SW 1271 (cell line): ENCODE measurements around the gene ASGR1.
"Not testable (repeated sequence)": the region's sequence is repeated elsewhere in the genome, so short reads cannot be mapped to it uniquely, and the experiment has no call there.

Experiments
- DNase-seq, 2 experiments: peaks; one replicate each; lab custom pipeline; 2025; lab: John Stamatoyannopoulos, UW

The ASGR1 gene

DNA sequence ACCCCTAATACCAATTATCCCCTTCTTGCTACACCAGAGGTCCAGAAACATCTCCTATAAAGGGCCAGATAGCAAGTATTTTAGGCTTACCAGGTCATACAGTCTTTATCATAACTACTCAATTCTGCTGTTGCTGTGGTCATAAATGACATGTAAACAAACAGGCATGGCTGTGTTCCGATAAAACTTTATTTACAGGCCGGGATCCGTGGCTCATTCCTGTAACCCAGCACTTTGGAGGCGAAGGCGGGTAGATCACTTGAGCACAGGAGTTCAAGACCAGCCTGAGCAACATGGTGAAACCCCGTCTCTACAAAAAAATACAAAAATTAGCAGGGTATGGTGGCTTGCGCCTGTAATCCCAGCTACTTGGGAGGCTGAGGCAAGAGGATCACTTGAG is 12.3 kb downstream of the ASGR1 start:
- no peak for DNase-seq

GRCh38 chr17:7159571-7159970 is 19.6 kb downstream of the ASGR1 start:
- not testable (repeated sequence) for DNase-seq

DNA sequence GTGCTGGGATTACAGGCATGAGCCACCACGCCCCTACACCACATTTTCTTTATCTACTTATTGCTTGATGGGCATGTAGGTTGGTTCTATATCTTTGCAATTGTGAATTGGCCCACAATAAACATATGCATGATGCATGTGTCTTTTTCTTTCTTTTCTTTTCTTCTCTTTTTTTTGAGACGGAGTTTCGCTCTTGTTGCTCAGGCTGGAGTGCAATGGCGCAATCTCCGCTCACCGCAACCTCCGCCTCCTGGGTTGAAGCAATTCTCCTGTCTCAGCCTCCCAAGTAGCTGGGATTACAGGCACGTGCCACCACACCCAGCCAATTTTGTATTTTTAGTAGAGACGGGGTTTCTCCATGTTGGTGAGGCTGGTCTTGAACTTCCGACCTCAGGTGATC is 20.7 kb downstream of the ASGR1 start:
- not testable (repeated sequence) for DNase-seq

DNA sequence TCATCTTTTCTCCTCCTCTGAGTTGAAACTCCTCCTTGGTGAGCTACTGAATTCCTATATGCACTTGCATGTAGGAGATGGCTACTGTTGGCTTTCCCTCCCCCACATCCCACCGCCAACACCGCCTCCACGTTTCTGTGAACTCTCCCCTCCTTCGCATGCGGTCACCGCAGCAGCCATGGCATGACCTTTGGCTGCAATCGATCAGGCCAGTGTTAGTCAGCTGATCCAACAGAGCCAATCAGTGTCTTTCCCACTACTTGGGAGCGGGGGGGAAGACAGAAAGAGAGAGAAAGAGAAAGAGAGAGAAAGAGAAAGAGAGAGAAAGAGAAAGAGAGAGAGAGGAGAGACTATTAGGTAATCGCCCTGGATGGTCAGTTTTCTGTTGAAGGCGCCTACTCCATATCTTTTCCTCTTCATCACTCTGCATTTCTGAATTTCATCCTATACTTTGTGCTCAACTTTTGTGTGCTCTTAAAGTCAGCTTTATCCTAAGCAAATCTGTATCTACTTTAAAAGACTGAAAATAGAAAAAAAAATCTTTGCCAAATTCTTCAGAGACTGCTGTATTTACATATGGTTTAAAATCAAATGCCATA is 22.7 kb downstream of the ASGR1 start:
- no peak for DNase-seq

- DNase-seq: no peak
Measured at GRCh38 chr17:7147772-7148171, 31.4 kb downstream of the ASGR1 start.

DNA sequence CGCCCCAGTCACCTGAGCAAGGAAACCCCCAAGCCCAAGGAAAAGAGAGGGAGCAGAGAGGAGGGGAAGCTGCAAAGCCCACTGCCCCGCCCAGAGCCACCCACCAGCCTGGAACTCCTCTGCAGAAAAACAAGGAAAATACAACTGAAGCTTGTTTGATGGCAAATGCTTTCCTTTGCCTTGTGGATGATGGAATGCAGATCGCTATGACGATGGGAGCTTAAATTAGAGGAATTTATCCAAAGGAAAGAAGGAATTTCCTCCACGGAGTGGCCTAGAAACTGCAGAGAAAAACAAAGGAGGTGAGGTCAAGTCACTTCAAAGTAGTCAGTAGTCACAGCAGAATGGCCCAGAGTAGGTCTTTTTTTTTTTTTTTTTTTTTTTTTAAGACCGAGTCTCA is 33.1 kb downstream of the ASGR1 start:
- no peak for DNase-seq

DNA sequence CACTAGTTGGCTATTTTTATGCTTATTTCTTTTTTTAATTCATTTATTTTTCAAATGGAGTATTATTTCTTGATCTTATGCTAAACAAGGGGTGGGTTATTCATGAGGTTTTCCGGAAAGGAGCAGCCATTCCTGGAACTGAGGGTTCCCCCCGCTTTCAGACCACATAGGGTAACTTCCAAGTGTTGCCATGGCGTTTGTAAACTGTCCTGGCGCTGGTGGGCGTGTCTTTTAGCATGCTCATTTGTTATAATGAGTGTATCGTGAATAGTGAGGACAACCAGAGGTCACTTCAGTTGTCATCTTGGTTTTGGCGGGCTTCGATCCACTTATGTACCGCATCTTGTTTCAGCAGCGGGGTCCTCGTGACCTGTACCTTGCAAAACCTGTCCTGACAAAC is 35.0 kb downstream of the ASGR1 start:
- no peak for DNase-seq

- no peak for DNase-seq
Measured at GRCh38 chr17:7141824-7142223, 37.3 kb downstream of the ASGR1 start.

DNA sequence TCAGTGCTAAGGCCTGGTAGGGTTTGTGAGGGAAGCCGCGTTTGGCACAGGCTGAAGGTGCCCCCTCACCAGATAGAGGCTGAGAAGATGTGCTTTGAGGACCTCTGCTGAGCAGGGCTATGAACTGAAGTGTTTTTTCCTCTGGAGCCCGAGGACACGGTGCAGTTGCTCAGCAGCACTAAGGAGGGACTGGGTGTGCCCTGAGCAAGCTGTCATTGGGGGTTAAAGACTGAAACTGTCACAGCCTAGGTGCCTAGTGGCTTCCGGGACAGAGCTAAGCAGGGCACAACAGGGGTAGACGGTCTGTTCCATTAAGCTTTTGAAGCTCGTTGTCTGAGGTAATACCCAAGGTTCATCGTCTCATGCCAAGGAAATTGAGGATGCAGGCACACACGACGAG is 39.8 kb downstream of the ASGR1 start:
- no peak for DNase-seq

DNA sequence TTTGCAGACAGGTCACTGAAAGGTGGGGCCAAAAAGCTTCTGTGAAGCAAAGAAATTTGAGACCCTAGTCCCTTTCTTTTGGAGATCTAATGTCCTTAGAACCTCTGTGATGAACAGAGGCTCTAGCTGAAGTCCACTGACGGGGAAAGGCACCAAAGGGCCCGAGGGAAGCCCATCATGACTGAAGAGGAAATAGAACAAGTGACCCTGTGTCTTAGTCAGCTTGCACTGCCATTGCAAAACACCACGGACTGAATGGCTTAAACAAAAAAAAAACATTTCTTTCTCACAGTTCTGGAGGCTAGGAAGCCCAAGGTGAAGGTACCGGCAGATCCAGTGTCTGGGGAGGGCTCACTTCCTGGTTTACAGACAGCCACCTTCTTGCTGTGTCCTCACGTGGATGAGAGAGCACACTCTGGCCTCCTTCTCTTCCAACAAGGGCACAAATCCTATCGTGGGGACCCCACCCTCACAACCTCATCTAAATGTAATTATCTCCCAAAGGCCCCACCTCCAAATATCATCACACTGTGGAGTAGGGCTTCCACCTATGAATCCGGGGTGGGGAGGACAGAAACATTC is 40.3 kb downstream of the ASGR1 start:
- no peak for DNase-seq

DNA sequence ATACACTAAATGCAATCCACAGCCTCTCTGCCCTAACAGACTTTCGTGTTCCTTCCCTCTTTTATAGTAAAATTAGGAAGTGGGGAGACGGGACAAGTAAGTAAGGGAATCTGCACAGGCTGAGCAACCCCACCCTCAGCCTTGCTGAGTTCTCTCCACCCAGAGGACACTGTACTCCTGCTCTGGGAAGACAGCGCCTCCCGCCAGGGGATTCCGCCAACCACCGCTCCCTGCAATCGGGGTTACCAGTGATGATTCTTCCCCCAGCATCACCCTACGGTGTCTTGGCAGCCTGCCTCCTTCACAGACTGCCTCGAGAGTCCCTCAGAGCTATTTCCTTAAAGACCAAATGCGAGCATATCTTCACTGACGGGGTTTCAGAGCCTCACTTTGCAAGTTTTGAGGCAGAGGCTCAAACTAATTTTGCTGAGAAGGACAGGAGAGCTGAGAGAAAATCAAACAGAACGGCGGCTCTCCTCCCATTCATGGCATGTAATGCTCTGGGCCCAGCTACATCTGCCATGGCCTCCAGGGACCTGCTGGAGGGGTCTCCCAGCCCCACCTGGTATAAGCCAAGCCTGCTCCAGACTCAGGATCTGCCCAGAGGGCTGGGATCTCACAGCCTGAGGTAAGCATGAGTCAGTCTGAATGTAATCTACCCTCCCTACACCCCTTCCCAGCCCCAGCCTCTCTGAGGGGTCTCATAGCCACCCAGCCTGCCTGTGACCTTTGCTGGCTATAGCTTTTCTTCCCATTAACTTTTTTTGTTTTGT is 41.8 kb downstream of the ASGR1 start:
- DNase-seq: no peak

DNA sequence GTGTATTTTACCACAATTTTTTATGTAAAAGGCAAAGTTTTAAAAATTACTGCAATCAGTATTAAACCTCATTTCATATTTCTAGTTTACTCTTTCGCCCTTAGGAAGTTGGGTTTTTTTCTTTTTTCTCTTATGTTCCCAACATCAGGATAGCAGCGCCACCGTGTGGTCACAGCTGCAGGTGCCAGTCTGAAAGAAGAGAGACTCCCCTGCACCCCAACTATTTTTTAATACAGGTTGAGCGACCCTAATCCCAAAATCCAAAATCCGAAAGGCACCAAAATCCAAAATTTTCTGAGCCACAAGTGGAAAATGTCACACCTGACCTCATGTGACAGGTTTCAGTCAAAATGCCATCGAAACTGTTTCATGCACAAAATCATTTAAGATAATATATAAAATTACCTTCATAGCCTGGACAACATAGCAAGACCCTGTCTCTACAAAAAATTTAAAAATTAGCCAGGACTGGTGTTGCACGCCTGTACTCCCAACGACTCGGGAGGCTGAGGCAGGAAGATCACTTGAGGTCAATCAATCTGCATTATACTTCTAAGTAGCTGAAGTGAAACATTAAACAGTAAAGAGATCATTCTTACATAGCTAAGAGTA is 42.8 kb downstream of the ASGR1 start:
- DNase-seq: peak; percentile 12 to 53

GRCh38 chr17:7133916-7134315 is 45.3 kb downstream of the ASGR1 start:
- no peak for DNase-seq

DNA sequence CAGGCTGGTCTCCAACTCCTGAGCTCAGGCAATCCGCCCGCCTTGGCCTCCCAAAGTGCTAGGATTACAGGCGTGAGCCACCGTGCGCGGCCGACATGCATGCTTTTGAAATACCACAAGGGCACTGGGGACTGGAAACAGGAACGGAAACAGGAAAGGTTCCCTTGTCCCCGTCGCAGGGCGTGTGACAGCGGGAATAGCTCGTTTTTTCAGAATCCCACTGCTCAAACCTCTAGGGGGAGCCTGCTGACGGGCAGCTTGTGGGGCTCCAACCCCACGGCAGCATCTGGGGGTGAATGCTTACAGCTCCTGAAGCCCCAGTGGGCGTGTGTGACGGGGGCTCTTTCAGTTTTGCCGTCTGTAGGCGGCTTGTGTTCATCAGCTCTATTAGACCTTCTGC is 45.7 kb downstream of the ASGR1 start:
- DNase-seq: no peak

DNA sequence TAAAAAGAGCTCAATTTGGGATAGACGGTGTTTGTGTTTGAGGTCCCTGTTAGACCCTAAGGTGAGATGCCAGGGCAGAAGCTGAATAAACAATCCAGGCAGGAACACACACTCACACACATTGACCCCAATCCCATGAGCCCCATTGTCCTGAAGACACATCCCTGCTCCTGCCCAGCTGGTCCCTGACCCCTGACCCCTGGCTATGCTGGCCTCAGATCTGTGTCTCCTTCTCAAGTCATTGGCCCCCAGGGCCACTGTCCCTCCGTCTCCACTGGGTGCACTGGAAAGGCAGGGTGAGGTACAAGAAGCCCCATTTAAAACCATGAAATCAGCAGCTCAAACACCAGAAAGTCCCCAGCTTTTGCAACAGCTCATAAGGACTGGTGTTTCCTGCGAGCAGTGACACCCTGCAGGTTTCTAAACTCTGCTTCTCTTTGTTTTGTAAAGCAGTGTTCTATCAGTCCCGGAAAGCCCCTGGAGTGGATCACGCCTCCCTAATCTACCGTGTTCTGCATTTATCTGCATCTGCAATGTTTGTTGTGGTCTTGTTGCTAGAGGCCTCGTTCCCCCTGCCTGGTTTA is 46.6 kb downstream of the ASGR1 start:
- no peak for DNase-seq

- DNase-seq: no peak
Measured at GRCh38 chr17:7131423-7131791, 47.8 kb downstream of the ASGR1 start.

DNA sequence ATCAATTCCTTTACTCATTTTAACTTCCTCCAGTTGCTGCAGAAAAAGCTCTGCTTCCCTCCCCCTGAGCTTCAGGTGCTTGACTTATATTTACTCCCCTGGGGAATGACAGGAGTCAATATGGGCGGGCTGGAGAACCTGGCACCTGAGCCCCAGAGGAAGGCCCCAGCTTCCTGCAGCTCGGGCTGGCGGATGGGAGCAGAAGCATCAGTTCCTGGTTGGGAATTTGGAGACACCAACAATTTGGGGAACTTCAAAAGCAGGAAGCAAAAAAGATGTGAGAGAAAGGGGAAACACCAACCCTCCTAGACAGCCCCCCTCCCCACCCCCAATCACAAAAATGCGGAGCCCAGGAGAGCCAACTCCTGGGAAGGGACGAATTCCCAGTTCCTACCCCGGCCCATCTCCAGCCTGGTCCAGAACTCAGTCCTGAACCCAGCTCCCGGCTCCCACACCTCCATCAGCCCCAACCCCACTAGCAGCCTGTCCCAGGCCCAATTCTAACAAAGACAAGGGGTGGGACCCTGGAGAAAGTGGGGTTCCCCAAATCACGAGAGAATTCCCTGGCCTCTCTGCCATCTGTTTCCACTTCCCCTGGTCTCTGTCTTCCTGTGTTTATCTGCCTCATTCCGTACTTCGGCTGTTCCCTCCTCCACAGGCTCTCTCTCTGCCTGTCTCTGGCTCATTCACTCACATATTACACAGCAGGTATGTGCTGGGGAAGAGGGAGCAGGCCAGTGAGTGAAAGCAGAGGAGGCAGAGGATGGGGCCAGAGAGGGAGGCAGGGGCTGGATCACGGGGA is 48.3 kb downstream of the ASGR1 start:
- DNase-seq: no peak

DNA sequence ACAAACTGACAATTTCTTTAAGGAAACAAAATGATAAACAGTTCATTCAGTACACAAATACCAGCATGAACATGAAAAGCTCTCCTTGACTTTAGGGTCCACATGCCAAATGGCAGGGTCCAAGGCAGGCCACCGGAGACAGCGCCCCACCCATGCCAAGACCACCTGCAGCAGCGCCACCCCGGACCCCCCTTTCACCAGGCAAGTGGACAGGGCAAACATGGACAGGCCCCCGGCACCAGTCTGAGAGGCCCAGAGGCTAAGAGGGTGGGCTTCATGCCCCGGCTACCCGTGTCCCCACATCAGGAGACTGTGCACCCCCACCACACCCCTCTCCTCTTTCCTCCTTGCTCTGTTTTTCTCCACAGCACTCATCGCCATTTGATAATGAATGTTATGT is 49.9 kb downstream of the ASGR1 start:
- DNase-seq: no peak

GRCh38 chr17:7128160-7128559 is 51.0 kb downstream of the ASGR1 start:
- no peak for DNase-seq

DNA sequence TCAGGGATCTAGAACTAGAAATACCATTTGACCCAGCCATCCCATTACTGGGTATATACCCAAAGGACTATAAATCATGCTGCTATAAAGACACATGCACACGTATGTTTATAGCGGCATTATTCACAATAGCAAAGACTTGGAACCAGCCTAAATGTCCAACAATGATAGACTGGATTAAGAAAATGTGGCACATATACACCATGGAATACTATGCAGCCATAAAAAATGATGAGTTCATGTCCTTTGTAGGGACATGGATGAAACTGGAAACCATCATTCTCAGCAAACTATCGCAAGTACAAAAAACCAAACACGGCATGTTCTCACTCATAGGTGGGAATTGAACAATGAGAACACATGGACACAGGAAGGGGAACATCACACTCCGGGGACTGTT is 51.7 kb downstream of the ASGR1 start:
- not testable (repeated sequence) for DNase-seq

DNA sequence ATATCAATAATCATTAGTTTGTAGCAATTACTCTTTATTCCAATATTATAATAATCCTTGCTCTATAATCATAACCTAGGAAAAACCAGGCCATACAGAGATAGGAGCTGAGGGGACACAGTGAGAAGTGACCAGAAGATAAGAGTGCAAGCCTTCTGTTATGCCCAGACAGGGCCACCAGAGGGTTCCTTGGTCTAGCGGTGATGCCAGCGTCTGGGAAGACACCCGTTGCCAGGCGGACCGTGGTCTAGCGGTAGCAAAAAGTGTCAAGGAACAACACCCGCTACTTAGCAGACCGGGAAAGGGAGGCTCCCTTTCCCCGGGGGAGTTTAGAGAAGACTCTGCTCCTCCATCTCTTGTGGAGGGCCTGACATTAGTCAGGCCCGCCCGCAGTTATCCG is 52.8 kb downstream of the ASGR1 start:
- not testable (repeated sequence) for DNase-seq

- no peak for DNase-seq
Measured at GRCh38 chr17:7124923-7125322, 54.2 kb downstream of the ASGR1 start.
